Endothelial cell of umbilical vein (primary cell): ENCODE measurements around the gene OR51I2.

Experiments used
- CTCF ChIP-seq, 2 donors: IDR thresholded peaks; 1 replicate in 1 of 2; 2 replicates in 1 of 2; pipeline ENCODE4 v1.5.1; 2011; ENCODE audit warnings: low read length in 2 of 2, mild to moderate bottlenecking in 2 of 2, moderate library complexity in 2 of 2, control low read depth in 1 of 2, inconsistent platforms in 1 of 2, low read depth in 1 of 2; ENCODE audit not compliant: insufficient read depth in 1 of 2; ENCODE audit errors: extremely low read depth in 1 of 2
- EZH2 ChIP-seq: IDR thresholded peaks from 2 replicates; pipeline ENCODE4 v1.6.1; 2012; ENCODE audit warnings: borderline replicate concordance, low read depth, mild to moderate bottlenecking, moderate library complexity, low read length, inconsistent platforms; ENCODE audit not compliant: severe bottlenecking
- MAX ChIP-seq: IDR thresholded peaks from 2 replicates; pipeline ENCODE4 v1.6.1; 2011; ENCODE audit not compliant: insufficient read depth, insufficient read length
- MYC ChIP-seq: IDR thresholded peaks from one replicate; pipeline ENCODE4 v1.6.1; 2011; ENCODE audit warnings: mild to moderate bottlenecking, low read depth, low read length
- POLR2A ChIP-seq: IDR thresholded peaks from 2 replicates; pipeline ENCODE4 v1.6.1; 2012; ENCODE audit warnings: low read depth, mild to moderate bottlenecking, control low read depth, low read length
- POLR2AphosphoS5 ChIP-seq: IDR thresholded peaks from 2 replicates; pipeline ENCODE4 v1.6.1; 2012; ENCODE audit warnings: low read depth, mild to moderate bottlenecking, control low read depth, low read length, moderate library complexity; ENCODE audit not compliant: insufficient read depth

- TF ChIP-seq CTCF (IDR thresholded peaks at IDR 0.05; ENCODE audit: extremely low read depth in 1 of 2, insufficient read depth in 1 of 2, low read depth in 1 of 2, low read length in 2 of 2), result no peak
- no peak for TF ChIP-seq POLR2AphosphoS5
- TF ChIP-seq MAX, result no peak
- TF ChIP-seq MYC, result no peak
- no peak for TF ChIP-seq EZH2
- no peak for TF ChIP-seq POLR2A
Measured at GRCh38 chr11:5467527-5467926, 18.4 kb downstream of the OR51I2 start.
